ENCODE data around the gene NAALADL2.

DNA sequence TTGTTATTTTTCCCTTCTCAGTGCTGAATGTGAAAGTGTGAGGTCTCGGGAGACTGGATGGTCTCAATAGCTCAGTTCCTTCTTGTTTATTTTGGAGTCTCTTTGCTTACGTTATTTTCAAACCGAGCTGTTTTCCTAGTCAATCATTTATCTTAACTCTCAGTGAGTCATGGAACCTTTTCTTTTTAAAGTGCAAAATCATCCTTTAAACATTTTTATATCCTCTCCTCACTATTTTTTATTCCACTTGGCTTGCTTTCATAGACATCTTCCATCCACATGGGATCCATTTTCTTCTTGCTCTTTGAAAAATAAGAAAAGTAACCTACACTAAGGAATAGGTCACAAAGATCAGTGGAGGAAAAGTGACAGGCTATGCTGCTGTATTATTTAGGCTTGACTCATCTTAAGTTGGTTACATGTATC, 497.8 kb downstream of the NAALADL2 start:
- TF ChIP-seq, protein P1, sequence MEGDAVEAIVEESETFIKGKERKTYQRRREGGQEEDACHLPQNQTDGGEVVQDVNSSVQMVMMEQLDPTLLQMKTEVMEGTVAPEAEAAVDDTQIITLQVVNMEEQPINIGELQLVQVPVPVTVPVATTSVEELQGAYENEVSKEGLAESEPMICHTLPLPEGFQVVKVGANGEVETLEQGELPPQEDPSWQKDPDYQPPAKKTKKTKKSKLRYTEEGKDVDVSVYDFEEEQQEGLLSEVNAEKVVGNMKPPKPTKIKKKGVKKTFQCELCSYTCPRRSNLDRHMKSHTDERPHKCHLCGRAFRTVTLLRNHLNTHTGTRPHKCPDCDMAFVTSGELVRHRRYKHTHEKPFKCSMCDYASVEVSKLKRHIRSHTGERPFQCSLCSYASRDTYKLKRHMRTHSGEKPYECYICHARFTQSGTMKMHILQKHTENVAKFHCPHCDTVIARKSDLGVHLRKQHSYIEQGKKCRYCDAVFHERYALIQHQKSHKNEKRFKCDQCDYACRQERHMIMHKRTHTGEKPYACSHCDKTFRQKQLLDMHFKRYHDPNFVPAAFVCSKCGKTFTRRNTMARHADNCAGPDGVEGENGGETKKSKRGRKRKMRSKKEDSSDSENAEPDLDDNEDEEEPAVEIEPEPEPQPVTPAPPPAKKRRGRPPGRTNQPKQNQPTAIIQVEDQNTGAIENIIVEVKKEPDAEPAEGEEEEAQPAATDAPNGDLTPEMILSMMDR (IDR thresholded peaks at IDR 0.05; ENCODE audit: poor library complexity) = no peak
- TF ChIP-seq EZH2 (IDR thresholded peaks at IDR 0.05; ENCODE audit: borderline replicate concordance) (no peak), EZH2phosphoT487 (IDR thresholded peaks at IDR 0.05; ENCODE audit: low read depth, severe bottlenecking, unreplicated experiment) (no peak)

All from hepatocyte (in vitro differentiated cells).